Parathyroid adenoma (tissue), 2 donors: Measurements from ENCODE around the gene GTF3C5.

Source experiments
- H2AFZ ChIP-seq: fragments of 300-600 bp; sonication (generic); one replicate; pipeline ENCODE4 v1.7.0; 2017; ENCODE audit warnings: antibody characterized with exemption, mild to moderate bottlenecking
- H3K27ac ChIP-seq: fragments of 300-600 bp; sonication (generic); one replicate; pipeline ENCODE4 v1.7.0; 2017
- H3K27me3 ChIP-seq: fragments of 300-600 bp; sonication (generic); one replicate; pipeline ENCODE4 v1.7.0; 2017; ENCODE audit warnings: low read length; ENCODE audit not compliant: control insufficient read depth, insufficient read depth
- H3K36me3 ChIP-seq: fragments of 300-600 bp; sonication (generic); one replicate; pipeline ENCODE4 v1.7.0; 2017; ENCODE audit warnings: low read length; ENCODE audit not compliant: control insufficient read depth, insufficient read depth
- H3K4me1 ChIP-seq: fragments of 300-600 bp; sonication (generic); one replicate; pipeline ENCODE4 v1.7.0; 2017; ENCODE audit warnings: control low read depth
- H3K4me2 ChIP-seq: fragments of 300-600 bp; sonication (generic); one replicate; pipeline ENCODE4 v1.7.0; 2017; ENCODE audit warnings: low read length
- H3K4me3 ChIP-seq: fragments of 300-600 bp; sonication (generic); one replicate; pipeline ENCODE4 v1.7.0; 2017; ENCODE audit warnings: low read depth, low read length
- H3K79me2 ChIP-seq: fragments of 300-600 bp; sonication (generic); one replicate; pipeline ENCODE4 v1.7.0; 2017; ENCODE audit warnings: control low read depth
- H3K9ac ChIP-seq: fragments of 300-600 bp; sonication (generic); one replicate; pipeline ENCODE4 v1.7.0; 2017; ENCODE audit warnings: mild to moderate bottlenecking
- H3K9me3 ChIP-seq: fragments of 300-600 bp; sonication (generic); one replicate; pipeline ENCODE4 v1.7.0; 2017; ENCODE audit warnings: low read length; ENCODE audit not compliant: control insufficient read depth
- CTCF ChIP-seq: fragments of 300-600 bp; sonication (generic); IDR thresholded peaks from one replicate; pipeline ENCODE4 v1.7.0; 2017; ENCODE audit warnings: antibody characterized with exemption, mild to moderate bottlenecking
- donor health status: primary hyperparathyroidism.

Gene GTF3C5

GRCh38 chr9:133098871-133099270, 68.1 kb downstream of the GTF3C5 start:
- Histone ChIP-seq H3K9ac (no peak overlapping the region), H2AFZ (no peak overlapping the region), H3K79me2 (no peaks in the 10 kb centered on the region), H3K27ac (no peak overlapping the region), H3K4me2 (no peak overlapping the region), H3K9me3 (peaks cover 4% of the 10 kb centered on the region), H3K4me3 (no peak overlapping the region), H3K36me3 (no peaks in the 10 kb centered on the region), H3K27me3 (no peaks in the 10 kb centered on the region), H3K4me1 (no peaks in the 10 kb centered on the region)
- TF ChIP-seq CTCF = no peak

GRCh38 chr9:133099726-133100505, 69.1 kb downstream of the GTF3C5 start:
- TF ChIP-seq CTCF = no peak
- Histone ChIP-seq H3K36me3 (no peaks in the 10 kb centered on the region), H3K27ac (no peak overlapping the region)

GRCh38 chr9:133100506-133101355, 69.9 kb downstream of the GTF3C5 start:
- H3K27me3 ChIP-seq = no peaks in the 10 kb centered on the region
- H3K9ac ChIP-seq = no peak overlapping the region
- H3K27ac ChIP-seq = no peak overlapping the region
- no peaks in the 10 kb centered on the region for H3K36me3 ChIP-seq
- no peak overlapping the region for H3K4me2 ChIP-seq
- H3K9me3 ChIP-seq = peaks cover 4% of the 10 kb centered on the region
- no peaks in the 10 kb centered on the region for H3K4me1 ChIP-seq
- H3K79me2 ChIP-seq = no peaks in the 10 kb centered on the region
- H3K4me3 ChIP-seq = no peak overlapping the region
- no peak for TF ChIP-seq CTCF
- H2AFZ ChIP-seq = no peak overlapping the region

More at GRCh38 chr9:133099726-133100505, 69.1 kb downstream of the GTF3C5 start:
- Histone ChIP-seq H3K9ac (no peak overlapping the region), H3K4me2 (no peak overlapping the region), H3K79me2 (no peaks in the 10 kb centered on the region), H2AFZ (no peak overlapping the region), H3K4me3 (no peak overlapping the region), H3K9me3 (peaks cover 4% of the 10 kb centered on the region), H3K27me3 (no peaks in the 10 kb centered on the region), H3K4me1 (no peaks in the 10 kb centered on the region)

GRCh38 chr9:133101356-133102189, 70.8 kb downstream of the GTF3C5 start:
- Histone ChIP-seq H3K4me1 (no peaks in the 10 kb centered on the region), H3K9ac (no peak overlapping the region), H3K27ac (no peak overlapping the region), H3K79me2 (no peaks in the 10 kb centered on the region), H3K36me3 (no peaks in the 10 kb centered on the region), H2AFZ (no peak overlapping the region), H3K27me3 (no peaks in the 10 kb centered on the region), H3K4me3 (no peak overlapping the region), H3K9me3 (no peaks in the 10 kb centered on the region), H3K4me2 (no peak overlapping the region)
- TF ChIP-seq CTCF = no peak
